Smooth muscle cell of the brain vasculature (primary cell): ENCODE measurements around the gene SEL1L3.

Source experiments
- DNase-seq: peaks from one replicate; pipeline ENCODE4 v3.0.0-alpha.2; 2012; ENCODE audit warnings: low read depth, low spot score

Gene SEL1L3

DNA sequence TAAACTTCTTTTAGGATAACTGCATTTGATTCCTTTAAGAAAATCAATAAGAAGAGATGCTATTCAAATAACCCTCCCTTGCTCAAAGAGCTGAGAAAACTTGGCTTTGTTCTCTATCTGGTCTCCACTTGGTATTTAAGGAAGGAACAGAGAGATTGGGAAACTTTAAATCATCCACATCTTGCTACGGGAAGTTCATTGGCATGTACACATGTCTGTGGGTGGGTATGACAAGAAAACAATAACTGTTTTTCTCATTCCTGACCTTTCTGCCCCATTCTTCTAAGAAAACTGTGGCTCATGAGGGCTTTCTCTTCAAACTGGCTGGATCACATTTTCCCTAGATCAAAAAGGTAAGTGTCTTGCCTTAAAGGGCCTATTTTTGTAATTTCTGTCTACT lies 6.0 kb downstream of the SEL1L3 start:
- DNase-seq: no peak

DNA sequence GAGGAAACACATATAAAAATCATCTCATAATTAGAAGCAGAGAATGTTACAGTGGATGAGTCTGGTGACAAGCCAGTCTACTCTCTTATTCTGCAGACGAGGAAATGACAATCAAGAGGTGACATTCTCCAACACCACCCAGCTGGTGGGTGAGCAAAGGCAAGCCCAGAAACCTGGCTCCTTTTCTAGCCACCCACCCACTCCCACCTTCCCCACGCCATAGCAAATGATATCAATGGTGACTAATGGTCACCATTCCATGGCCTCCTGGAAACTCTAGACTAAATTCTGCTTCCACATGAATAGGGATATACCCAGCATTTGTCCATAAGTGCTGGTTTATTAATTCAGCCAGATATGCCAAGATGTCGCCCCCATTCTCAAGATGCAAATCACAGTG lies 10.7 kb downstream of the SEL1L3 start:
- DNase-seq: no peak

DNA sequence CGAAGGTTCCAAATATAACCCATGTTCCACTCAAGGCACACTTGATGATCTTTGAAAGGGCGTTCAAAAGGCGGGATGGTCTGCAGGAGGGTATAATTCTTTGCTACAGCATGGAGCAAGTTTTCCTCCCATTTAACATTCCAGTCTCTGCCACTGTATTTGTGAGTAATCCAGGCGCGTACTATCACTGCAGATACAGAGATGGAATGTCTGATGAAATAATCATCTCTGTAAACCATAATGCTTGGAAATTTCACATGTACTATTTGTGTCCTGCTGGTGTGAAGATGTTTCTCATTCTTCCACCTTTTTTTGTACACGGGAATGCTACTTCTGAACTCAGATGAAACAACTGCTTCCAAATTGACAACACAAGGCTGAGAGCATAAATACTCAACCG lies 15.5 kb downstream of the SEL1L3 start:
- DNase-seq: no peak

DNA sequence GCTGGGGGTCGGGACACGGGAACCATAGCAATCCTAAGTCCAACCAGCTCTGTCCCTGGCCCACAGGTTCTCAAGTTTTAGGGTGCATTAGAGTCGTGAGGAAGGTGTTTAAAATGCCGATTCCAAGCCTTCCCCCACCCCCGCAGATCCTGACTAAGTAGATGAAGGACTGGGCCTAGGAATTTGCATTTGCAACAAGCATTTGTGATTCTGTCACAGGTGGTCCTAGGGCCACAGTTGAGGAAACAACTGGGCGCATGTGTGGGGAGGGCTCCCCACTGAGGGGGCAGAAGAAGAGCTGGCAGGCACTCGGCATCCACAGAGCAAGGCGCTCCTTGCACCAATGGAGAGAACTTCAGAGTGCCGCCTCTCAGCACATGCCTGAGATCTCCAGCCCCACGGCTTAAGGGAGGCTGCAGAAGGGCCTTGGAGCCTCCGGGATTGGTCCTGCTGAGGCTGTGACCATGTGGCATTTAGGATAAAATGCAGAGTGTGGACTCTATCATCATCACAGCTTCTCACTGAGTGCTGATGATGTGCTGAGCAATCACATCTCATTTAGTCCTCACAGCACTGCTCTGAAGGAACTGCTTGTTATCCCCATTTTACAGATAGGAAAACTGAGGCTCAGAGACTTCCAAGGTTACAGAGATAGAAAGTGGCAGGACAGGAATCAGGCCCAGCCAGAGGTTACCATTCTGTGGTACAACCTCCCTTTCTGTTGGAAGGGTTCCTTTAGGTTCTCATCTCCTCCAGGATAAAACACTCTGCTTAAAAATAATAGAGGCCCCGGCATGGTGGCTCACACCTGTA lies 16.7 kb downstream of the SEL1L3 start:
- DNase-seq: no peak

DNA sequence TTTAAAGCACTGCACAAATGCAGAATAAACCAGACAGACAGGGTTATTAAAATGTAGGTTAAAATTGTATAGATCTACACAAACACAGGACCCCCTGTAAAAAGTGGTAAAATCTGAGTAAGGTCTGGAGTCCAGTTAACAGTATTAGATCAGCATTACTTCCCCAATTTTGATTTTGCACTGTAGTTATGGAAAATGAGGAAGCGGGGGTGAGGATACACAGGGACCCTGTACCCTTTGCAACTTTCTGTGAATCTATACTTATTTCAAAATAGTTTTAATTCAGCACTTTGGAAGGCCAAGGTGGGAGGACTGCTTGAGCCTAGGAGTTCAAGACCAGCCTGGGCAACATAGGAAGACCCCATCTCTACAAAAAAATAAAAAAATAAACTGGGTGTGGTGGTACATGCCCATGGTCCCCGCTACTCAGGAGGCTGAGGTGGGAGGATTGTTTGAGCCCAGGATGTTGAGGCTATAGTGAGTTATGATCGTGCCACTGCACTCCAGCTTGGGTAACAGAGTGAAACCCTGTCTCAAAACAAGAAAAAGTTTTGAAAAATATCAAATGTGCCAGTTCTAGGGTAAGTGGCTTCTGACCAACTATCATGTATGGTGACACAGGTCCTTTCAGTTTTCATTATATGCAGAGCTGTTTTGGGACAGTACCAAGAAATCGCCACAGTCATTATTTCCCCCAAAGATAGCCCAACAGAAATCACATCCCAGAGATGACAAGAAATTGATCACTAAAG lies 17.7 kb downstream of the SEL1L3 start:
- no peak for DNase-seq

DNA sequence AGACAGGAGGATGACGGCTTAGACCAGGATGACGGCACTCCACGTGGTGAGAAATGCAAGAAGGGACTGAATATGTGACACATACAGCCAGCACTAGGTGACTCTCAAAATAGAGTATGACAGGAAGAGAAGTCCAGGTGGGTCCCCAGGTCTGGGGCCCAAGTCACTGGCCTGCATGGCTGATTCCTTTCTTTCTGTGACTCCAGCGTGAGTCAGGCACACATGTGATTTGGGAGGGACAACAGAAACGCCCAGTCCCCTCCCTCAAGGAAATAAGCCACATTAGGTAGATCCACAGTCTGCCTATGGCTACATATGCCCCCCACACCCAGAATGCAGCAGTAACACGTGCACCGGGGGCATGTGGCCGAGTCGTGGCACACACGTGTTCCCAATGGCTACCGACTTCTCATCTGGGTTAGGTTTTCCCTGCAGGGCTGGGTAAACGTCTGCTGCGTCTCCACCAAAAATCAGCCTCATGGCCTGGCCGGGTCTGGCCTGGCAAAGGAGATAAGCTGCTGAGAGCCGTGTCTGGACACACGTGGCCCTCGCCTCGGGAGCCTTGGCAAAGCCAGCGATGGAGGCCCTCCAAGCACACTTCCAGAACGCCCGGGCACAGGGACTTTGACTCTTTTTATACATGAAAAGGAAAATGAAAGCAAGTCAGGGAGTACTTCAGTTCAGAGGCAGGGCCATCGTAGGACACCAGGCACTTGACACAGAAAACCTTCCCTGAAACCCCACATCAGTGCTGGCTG lies 19.3 kb downstream of the SEL1L3 start:
- DNase-seq: no peak

DNA sequence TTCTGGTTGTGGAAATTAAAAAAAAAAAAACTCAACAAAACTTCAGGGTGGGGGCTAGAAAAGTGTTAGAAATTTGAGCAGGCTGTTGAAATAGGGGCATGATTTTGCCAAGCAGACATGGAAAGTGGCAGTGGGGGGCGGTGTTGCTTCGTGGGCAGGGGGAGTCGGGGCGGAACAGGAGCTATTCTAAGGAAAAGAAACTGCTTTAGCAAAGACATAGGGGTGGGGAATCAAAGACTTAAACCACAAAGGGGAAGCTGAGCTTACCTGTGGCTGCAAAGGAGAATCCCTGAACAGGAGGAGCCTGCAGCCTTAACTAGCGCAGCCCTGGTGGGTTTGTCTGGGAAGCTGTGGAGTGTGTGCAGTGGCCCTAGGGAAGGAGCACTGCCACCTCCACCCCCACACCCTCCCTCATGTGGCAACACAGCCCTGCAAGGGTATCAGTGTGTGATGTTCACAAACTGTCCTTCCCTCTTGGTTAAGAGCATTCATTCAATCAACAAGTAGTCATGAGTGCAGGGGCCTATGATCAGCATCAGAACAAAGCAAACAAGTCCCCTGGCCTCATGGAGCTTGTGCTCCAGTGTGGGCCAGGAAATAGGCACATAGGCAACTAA lies 20.5 kb downstream of the SEL1L3 start:
- DNase-seq: no peak

DNA sequence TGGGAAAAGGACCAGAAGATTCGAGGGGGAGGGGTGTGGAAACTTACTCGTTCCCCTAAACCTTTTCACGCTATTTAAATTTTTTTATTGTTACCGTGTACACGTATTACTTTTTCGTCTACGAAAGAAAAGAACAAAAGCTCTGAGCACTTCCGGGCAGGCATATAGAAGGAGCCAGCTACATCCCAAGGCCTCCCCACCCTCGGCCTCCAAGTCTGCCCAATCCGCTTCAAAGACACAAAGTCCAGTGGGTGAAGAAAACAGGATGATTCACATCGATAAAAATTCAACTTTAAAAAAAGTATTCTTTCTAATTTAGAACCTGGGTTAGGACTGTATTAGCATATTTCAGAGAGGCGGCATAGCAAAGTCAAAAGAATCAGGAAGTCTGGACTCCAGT lies 23.1 kb downstream of the SEL1L3 start:
- DNase-seq: no peak

DNA sequence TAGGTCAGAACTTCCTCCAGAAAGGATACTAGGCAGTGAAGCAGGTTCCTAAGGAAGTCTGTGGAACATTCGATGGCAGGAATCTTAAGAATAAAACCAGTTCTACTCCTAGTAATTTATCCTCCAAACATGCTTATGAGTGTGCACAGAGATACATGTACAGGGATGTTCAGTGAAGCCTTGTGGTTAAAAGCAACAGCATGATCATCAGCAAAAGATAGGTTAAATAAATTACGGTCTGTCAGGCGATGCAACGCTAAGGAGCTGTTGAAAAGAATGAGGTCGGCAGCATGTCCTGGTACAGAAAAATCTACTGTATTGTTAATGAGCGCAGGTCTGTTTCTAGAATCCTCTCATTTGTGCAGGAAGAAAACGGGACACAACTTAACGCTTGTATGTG lies 23.6 kb downstream of the SEL1L3 start:
- DNase-seq: no peak

DNA sequence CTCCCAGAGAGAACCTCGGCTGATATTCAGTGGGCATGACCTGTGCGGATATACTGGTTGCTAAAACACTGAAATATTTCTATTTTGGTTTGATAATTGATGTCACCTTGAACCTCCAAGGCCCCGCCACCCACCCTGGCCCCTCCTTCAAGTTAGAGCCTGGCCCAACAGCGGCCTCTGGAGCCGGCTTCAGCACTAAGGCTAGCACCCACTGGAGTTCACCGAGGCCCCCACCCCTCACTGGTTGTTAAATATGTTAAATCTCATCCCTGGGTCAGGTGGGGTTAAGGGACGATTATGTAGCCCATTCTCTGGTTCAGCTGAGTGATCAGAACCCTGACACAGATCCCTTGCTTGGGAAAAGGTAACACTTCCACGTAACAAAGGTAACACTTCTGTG lies 24.3 kb downstream of the SEL1L3 start:
- DNase-seq: no peak

DNA sequence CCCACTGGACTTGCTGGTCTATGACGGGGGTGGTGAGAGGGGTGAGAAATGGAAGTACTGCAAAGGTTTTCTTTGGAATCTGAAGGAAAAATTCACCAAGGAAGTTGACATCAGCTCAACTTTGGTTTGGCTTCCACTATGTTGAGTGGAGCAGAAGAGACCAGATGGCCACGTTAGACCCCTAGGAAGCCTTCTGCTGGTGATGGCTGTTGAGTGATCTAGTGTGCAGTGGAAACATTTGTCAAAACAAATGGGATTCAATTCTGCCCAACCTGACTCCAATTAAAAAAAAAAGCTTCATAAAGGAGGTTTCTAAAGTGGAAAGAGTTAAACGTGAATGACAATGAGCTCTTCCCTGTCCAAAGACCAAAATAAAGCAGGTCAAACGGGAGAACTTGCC lies 25.7 kb downstream of the SEL1L3 start:
- DNase-seq: no peak

DNA sequence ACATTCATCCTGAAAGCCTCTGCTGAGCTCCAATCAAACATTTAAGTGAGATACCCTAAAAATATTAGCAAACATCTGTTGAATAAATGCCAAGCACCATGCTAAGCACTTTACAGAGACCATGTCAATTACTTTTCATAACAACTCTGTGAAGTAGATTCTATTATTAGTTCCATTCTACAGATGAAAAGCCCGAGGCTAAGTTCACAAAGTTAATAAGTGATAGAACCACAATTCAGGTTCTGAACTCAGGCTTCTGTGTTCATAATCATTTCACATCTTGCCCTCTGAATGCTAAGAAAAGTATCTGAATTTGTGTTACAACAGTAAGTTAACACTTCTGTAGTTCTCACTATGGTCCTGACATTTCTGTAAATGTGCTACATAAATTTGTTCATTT lies 27.4 kb downstream of the SEL1L3 start:
- DNase-seq: no peak

DNA sequence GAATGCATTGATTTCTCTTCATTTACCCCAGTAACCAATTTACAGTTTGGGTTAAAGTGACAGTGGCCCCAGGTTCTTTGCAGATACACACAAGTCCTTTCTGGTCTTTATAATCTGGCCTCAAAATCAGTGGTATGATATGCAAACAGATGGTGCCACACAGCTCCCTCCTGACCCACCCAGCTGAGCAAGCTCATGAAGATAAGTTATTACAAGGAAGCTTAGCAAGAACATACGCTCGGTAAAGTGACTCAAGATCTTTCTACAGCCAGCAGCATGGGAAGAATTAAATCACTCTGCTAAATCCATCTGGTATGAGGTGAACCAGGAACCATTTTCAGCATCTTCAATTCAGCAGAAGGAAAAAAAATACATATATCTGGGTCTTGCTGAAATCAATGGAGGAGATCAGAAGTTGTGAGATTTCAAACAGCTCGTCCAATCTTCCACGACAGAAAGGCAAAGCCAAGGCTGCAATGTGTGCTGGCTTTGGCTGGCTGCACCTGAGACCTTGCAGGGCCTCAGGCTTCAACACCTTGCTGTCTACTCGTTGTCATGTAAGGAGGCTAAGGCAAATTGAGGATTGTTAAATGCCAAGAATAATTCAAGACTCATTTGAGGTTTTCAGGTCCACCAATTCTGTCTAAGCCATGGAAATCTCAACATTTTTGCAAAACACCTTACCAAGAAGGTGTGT lies 28.2 kb downstream of the SEL1L3 start:
- DNase-seq: no peak

DNA sequence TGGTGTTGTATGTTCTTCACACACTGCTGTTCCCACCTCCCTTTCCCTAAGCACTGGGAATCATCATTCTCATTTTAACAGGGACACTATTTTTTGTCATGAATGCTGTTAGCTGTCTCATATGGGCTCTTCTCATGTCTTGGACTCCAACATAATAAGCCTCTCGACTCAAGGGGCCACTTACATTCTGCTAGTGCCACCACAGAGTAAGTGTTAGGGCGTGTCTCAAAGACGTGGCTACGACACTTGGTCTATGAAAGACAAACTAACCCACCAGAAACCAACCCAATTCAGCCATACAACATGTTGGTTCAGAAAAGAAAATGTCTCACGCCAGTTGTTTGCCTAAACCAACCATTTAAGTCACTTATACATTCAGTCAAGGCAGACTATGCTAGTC lies 32.2 kb downstream of the SEL1L3 start:
- no peak for DNase-seq

DNA sequence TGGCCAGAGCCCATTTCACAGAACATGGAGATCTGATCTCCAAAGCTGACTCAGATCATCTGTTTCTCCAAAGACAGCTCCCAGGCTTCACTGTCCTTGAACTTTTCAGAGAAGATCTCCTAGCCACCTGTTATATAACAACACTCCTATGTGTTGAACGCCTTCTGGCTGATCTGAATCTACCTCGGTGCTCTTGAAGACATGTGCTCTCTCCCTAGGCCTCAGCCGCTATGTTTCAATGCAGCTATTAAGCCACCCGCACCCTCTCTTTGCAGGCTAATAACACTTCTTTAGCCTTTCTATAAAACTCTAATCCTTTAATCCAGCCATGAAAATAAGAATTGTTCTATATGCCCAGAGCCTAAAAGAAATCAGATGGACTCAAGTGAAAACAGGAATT lies 34.9 kb downstream of the SEL1L3 start:
- DNase-seq: no peak

DNA sequence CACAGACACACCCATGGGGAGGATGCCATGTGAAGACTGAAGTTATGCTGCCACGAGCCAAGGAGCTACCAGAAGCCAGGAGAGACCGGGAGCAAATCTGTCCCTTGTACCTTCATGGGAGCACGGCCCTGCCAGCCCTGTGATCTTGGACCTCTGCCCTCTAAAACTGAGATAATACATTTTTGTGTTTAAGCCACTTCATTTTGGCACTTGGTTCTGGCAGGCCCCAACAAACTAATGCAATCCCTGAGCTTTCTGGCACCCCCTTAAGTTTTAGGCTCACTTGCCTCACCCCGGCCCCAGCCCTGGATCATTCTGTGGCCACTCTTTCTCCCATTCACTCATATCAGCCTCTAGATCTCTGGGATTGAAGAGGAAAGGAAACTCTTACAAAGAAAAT lies 35.4 kb downstream of the SEL1L3 start:
- no peak for DNase-seq

DNA sequence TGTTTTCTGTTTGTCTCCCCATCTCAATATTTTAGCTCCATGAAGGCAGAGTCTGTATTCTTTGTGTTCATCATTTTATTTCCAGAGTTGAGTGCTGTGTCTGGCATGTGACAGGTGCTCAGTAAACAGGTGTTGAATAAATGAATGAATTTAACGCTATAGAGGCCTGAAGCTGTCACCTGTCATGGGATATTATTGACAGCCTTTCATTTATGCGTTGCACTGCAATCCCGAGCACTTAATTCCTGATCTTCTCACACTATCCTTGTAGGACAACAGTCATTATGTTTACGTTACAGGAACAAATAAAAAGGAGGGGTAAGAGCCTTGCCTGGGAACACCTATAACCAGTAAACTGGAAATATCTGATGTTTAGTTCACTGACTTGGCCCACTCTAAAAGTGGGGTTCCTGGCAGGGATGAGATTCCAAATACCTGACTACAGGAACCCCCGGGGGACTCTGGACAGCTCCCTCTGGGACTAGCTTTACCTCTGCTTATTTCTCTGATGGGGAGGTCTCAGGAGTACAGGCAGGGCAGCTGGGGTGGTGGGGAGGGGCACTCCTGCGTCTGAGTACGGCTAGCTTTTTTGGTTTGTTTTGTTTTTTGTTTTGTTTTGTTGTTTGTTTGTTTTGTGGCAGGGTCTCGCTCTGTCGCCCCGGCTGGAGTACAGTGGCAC lies 36.6 kb downstream of the SEL1L3 start:
- no peak for DNase-seq

DNA sequence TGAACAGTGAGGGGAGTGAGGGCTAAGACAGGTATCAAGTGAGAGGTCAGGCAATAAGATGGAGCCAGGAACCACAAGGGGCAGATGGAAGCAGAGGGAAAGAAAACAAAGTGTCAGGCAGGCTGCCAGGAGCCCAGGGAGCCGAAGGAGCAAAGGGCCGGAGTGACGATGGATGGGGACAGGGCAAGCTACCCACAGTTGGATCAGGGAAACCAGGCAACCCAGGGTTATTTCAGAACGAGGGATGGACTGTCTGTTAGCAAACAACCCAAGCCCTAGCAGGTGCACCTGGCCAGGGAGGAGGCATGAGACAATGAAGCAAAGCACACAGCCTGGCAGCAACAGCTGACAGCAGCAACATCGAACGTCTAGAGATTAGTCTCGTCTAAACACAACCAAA lies 39.2 kb downstream of the SEL1L3 start:
- DNase-seq: no peak

DNA sequence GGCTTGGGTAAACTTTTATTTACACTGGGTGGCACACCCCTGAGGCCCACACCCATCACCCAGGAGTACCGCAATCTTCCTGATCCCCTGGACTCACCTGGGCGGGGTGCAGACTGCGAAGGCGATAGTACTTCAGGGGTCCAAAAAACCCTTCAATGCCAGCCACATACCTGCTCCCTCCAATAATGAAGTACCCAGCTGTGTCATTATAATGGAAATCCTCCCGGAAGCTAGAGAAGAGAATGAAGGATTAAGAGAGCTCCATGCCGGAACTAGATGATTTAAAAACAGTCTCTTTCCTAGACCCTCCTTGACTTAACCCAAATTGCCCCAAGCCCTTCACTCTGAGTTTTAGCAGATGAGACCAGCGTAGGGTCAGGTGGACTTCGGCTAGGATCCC lies 40.9 kb downstream of the SEL1L3 start:
- DNase-seq: no peak

DNA sequence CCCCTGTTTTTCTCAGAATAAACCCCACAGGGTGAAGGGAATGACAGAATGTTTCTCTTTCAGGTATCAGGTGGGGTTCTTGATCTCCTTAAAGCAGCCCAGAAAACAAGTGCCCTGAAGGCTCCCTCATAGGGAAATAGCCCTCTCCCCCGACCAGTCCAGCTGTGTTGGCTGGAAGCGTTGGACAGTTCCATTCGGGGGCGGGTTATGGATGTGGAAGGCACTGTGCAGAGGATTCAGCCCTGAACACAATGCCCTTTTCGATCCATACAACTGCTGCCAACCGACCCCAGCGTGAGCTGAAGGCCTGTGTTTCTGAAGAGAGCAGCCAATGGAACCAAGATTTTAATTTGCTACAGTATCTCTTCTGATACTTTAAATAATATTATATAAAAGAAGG lies 41.5 kb downstream of the SEL1L3 start:
- no peak for DNase-seq

DNA sequence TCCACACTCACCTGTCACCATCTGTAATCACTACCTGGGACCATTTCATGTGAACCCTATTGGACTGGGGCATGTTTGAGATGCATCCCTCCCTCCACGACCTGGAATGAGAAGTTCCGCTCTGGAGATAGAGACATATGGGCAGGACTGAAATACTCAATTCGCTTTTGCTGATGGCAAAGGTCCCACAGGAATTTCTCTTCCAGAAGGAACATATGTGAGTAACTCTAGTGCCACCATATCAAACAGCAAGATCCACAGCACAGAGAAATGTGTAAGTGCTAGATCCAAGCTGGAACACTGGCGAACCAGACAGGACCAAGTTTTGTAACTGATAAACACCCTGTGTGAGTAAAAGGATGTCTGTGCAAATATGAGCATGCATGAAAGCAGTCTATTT lies 43.9 kb downstream of the SEL1L3 start:
- DNase-seq: no peak
